ENCODE measurements around the gene BSDC1.
"Not testable (repeated sequence)": the region's sequence is repeated elsewhere in the genome, so short reads cannot be mapped to it uniquely, and the experiment has no call there.

Gene BSDC1

GRCh38 chr1:32394141-32394889 lies at the start of gene BSDC1:
TSS of gene BSDC1 (minus strand) at chr1:32394441. CDS start at chr1:32394414, 27 bp downstream.
- H3K4me3 ChIP-seq (ENCODE audit: low read depth, low read length) = peak within 1 kb of the TSS; percentile 99

GRCh38 chr1:32441467-32441866 lies 47.2 kb upstream of the BSDC1 start:
- H3K4me3 ChIP-seq (ENCODE audit: low read depth, low read length) = not testable (repeated sequence)

GRCh38 chr1:32438777-32439176 lies 44.5 kb upstream of the BSDC1 start:
- H3K4me3 ChIP-seq (ENCODE audit: low read depth, low read length) = not testable (repeated sequence)

- no peak overlapping the region for H3K4me3 ChIP-seq (ENCODE audit: low read depth, low read length)
Observed at GRCh38 chr1:32438136-32438535, 43.9 kb upstream of the BSDC1 start.

GRCh38 chr1:32431736-32432400 lies 37.6 kb upstream of the BSDC1 start:
- H3K4me3 ChIP-seq (ENCODE audit: low read depth, low read length) = no peak overlapping the region

- no peak overlapping the region for H3K4me3 ChIP-seq (ENCODE audit: low read depth, low read length)
Observed at GRCh38 chr1:32427264-32427963, 33.2 kb upstream of the BSDC1 start.

- no peak overlapping the region for H3K4me3 ChIP-seq (ENCODE audit: low read depth, low read length)
Observed at GRCh38 chr1:32426489-32427255, 32.4 kb upstream of the BSDC1 start.

- no peak overlapping the region for H3K4me3 ChIP-seq (ENCODE audit: low read depth, low read length)
Observed at GRCh38 chr1:32421775-32422174, 27.5 kb upstream of the BSDC1 start.

GRCh38 chr1:32414186-32414886 lies 20.1 kb upstream of the BSDC1 start:
- no peak overlapping the region for H3K4me3 ChIP-seq (ENCODE audit: low read depth, low read length)

- H3K4me3 ChIP-seq (ENCODE audit: low read depth, low read length) = no peak overlapping the region
Observed at GRCh38 chr1:32413507-32414185, 19.4 kb upstream of the BSDC1 start.

- no peak overlapping the region for H3K4me3 ChIP-seq (ENCODE audit: low read depth, low read length)
Observed at GRCh38 chr1:32411261-32411660, 17.0 kb upstream of the BSDC1 start.

GRCh38 chr1:32406629-32407111 lies 12.4 kb upstream of the BSDC1 start:
- H3K4me3 ChIP-seq (ENCODE audit: low read depth, low read length) = no peak overlapping the region

GRCh38 chr1:32405672-32406467 lies 11.6 kb upstream of the BSDC1 start:
- H3K4me3 ChIP-seq (ENCODE audit: low read depth, low read length) = no peak overlapping the region

- no peak overlapping the region for H3K4me3 ChIP-seq (ENCODE audit: low read depth, low read length)
Observed at GRCh38 chr1:32404946-32405345, 10.7 kb upstream of the BSDC1 start.

- H3K4me3 ChIP-seq (ENCODE audit: low read depth, low read length) = no peak overlapping the region
Observed at GRCh38 chr1:32400876-32401631, 6.8 kb upstream of the BSDC1 start.

GRCh38 chr1:32399843-32400242 lies 5.6 kb upstream of the BSDC1 start:
- no peak overlapping the region for H3K4me3 ChIP-seq (ENCODE audit: low read depth, low read length)

GRCh38 chr1:32398401-32398800 lies 4.2 kb upstream of the BSDC1 start:
- no peak overlapping the region for H3K4me3 ChIP-seq (ENCODE audit: low read depth, low read length)

- H3K4me3 ChIP-seq (ENCODE audit: low read depth, low read length) = not testable (repeated sequence)
Observed at GRCh38 chr1:32396524-32396923, 2.3 kb upstream of the BSDC1 start.

Data from iPS-11a (cell line).